22Rv1 (cell line): ENCODE results near the gene SPDYA.

Source experiments
- CTCF ChIP-seq: fragments of 450-650 bp; IDR thresholded peaks from 2 replicates; pipeline ENCODE4 v1.5.1; 2017; ENCODE audit warnings: mild to moderate bottlenecking
- ZFX ChIP-seq: fragments of 450-650 bp; IDR thresholded peaks from 2 replicates; pipeline ENCODE4 v1.6.1; 2017; ENCODE audit warnings: antibody characterized with exemption, borderline replicate concordance

- TF ChIP-seq CTCF, result peak; percentile 85
- no peak for TF ChIP-seq ZFX
Measured at GRCh38 chr2:28821295-28821958, 10.8 kb downstream of the SPDYA start.
